GM23338 (cell line): ENCODE results near the gene ZFX. TPM values are rescaled to one million over a fixed set of nuclear protein-coding genes. Genes with fewer than 3 reads are reported as not detected.

Source experiments
- ATAC-seq: fragments of 200-7000 bp; cut with Tn5 transposase; 3 replicates; pipeline ENCODE4 v1.9.1; 2020
- DNase-seq: peaks from one replicate; pipeline ENCODE4 v3.0.0-alpha.2; 2015; ENCODE audit warnings: low spot score
- H2AFZ ChIP-seq: fragments of 200-600 bp; sonication (generic); 2 replicates; pipeline ENCODE4 v1.8.0; 2016; ENCODE audit warnings: antibody characterized with exemption, mild to moderate bottlenecking, moderate library complexity
- H3F3A ChIP-seq: fragments of 200-600 bp; sonication (generic); replicated peaks from 2 replicates; pipeline ENCODE4 v1.8.0; 2017; ENCODE audit warnings: antibody characterized with exemption, mixed run types, low read depth
- H3K27ac ChIP-seq: fragments of 200-600 bp; sonication (generic); 2 replicates; pipeline ENCODE4 v1.6.1; 2016; ENCODE audit warnings: low read depth
- H3K27me3 ChIP-seq: fragments of 200-600 bp; sonication (generic); 2 replicates; pipeline ENCODE4 v1.8.0; 2016; ENCODE audit warnings: mild to moderate bottlenecking, mixed run types, moderate library complexity; ENCODE audit not compliant: insufficient read depth
- H3K36me3 ChIP-seq: fragments of 200-600 bp; sonication (generic); 2 replicates; pipeline ENCODE4 v1.8.0; 2016; ENCODE audit warnings: mild to moderate bottlenecking; ENCODE audit not compliant: insufficient read depth
- H3K4me1 ChIP-seq: fragments of 200-600 bp; sonication (generic); 2 replicates; pipeline ENCODE4 v1.8.0; 2016; ENCODE audit warnings: mild to moderate bottlenecking, moderate library complexity; ENCODE audit not compliant: insufficient read depth
- H3K4me2 ChIP-seq: fragments of 200-600 bp; sonication (generic); 2 replicates; pipeline ENCODE4 v1.7.1; 2017; ENCODE audit warnings: mixed run types
- H3K4me3 ChIP-seq: fragments of 200-600 bp; sonication (generic); 2 replicates; pipeline ENCODE4 v1.6.1; 2016; ENCODE audit warnings: mixed run types
- H3K79me2 ChIP-seq: fragments of 200-600 bp; sonication (generic); replicated peaks from 2 replicates; pipeline ENCODE4 v1.8.0; 2017; ENCODE audit warnings: mild to moderate bottlenecking; ENCODE audit not compliant: insufficient read depth
- H3K9me2 ChIP-seq: fragments of 200-600 bp; sonication (generic); 2 replicates; pipeline ENCODE4 v1.8.0; 2017; ENCODE audit not compliant: insufficient read depth
- H4K20me1 ChIP-seq: fragments of 200-600 bp; sonication (generic); replicated peaks from 2 replicates; pipeline ENCODE4 v1.8.0; 2017; ENCODE audit warnings: mild to moderate bottlenecking; ENCODE audit not compliant: insufficient read depth
- H3K27ac Mint-ChIP-seq: 2 replicates; pipeline ENCODE4 v1.8.0; 2020; ENCODE audit warnings: inconsistent platforms, mild to moderate bottlenecking, moderate library complexity, mixed read lengths
- H3K27me3 Mint-ChIP-seq: 3 replicates; pipeline ENCODE4 v1.8.0; 2022; ENCODE audit warnings: low read depth, mild to moderate bottlenecking, moderate library complexity, mixed read lengths, inconsistent platforms; ENCODE audit not compliant: insufficient read depth, poor library complexity
- H3K36me3 Mint-ChIP-seq: 3 replicates; pipeline ENCODE4 v1.8.0; 2021; ENCODE audit warnings: low read depth, mild to moderate bottlenecking, inconsistent platforms, moderate library complexity, mixed read lengths
- H3K4me1 Mint-ChIP-seq: 3 replicates; pipeline ENCODE4 v1.8.0; 2020; ENCODE audit warnings: mild to moderate bottlenecking, inconsistent platforms, mixed read lengths
- H3K4me3 Mint-ChIP-seq: 3 replicates; pipeline ENCODE4 v1.8.0; 2021; ENCODE audit warnings: moderate library complexity, mild to moderate bottlenecking, inconsistent platforms, mixed read lengths
- H3K9me3 Mint-ChIP-seq: 3 replicates; pipeline ENCODE4 v1.8.0; 2020; ENCODE audit warnings: moderate library complexity, mild to moderate bottlenecking, inconsistent platforms, mixed read lengths
- CREB1 ChIP-seq: fragments of 250-450 bp; sonication (Bioruptor Pico); IDR thresholded peaks from 2 replicates; pipeline ENCODE4 v1.5.0; 2020; ENCODE audit warnings: low read depth, mild to moderate bottlenecking, moderate library complexity
- ETS1 ChIP-seq: IDR thresholded peaks from 2 replicates; pipeline ENCODE4 v1.6.1; 2016; ENCODE audit warnings: antibody characterized with exemption
- EZH2 ChIP-seq: fragments of 200-600 bp; sonication (generic); IDR thresholded peaks from one replicate; pipeline ENCODE4 v1.8.0; 2017; ENCODE audit warnings: antibody characterized with exemption, mild to moderate bottlenecking, low read depth; ENCODE audit not compliant: unreplicated experiment
- EZH2phosphoT487 ChIP-seq: fragments of 200-600 bp; sonication (generic); IDR thresholded peaks from one replicate; pipeline ENCODE4 v1.8.1; 2018; ENCODE audit warnings: antibody characterized with exemption; ENCODE audit not compliant: unreplicated experiment
- JUNB ChIP-seq: IDR thresholded peaks from one replicate; pipeline ENCODE4 v1.6.1; 2016; ENCODE audit warnings: antibody characterized with exemption; ENCODE audit not compliant: unreplicated experiment
- NANOG ChIP-seq: IDR thresholded peaks from 2 replicates; pipeline ENCODE4 v1.6.1; 2016; ENCODE audit warnings: antibody characterized with exemption, borderline replicate concordance
- POLR2AphosphoS5 ChIP-seq: IDR thresholded peaks from 2 replicates; pipeline ENCODE4 v1.6.1; 2016; ENCODE audit warnings: antibody characterized with exemption, low read depth
- ZNF114 ChIP-seq: fragments of 250-450 bp; sonication (Bioruptor Pico); IDR thresholded peaks from 2 replicates; pipeline ENCODE4 v1.5.0; 2020; ENCODE audit warnings: mild to moderate bottlenecking, moderate library complexity
- ZNF331 ChIP-seq: fragments of 250-450 bp; sonication (Bioruptor Pico); IDR thresholded peaks from 2 replicates; pipeline ENCODE4 v1.5.0; 2020; ENCODE audit warnings: low read depth, mild to moderate bottlenecking, moderate library complexity
- ZNF462 ChIP-seq: fragments of 250-450 bp; sonication (Bioruptor Pico); IDR thresholded peaks from 2 replicates; pipeline ENCODE4 v1.5.0; 2020; ENCODE audit warnings: mild to moderate bottlenecking, moderate library complexity
- polyA plus RNA-seq: library from polyadenylated mRNA; unstranded; fragments of >200 nt; fragmentation: Nextera tagmentation; extraction: Ambion mirVana; gene quantifications from 2 replicates; pipeline ENCODE4 v1.2.1, GENCODE V29; 2016
- total RNA-seq: library from RNA; depleted of rRNA; stranded (reverse); fragments of >200 nt; shearing (Covaris generic); gene quantifications from 2 replicates; pipeline ENCODE4 v1.2.3, GENCODE V29; 2014
- TF ChIP-seq, protein P1 (sequence below): IDR thresholded peaks from one replicate; pipeline ENCODE4 v1.6.1; 2018; ENCODE audit warnings: antibody characterized with exemption; ENCODE audit not compliant: unreplicated experiment
- TF ChIP-seq, protein P2 (sequence below), 2 experiments: fragments of 200-600 bp in 1 of 2; sonication (generic) in 1 of 2; conservative IDR thresholded peaks; 2 replicates each; pipeline versions ENCODE4 v1.5.1 to v1.6.1; 2016 to 2017; ENCODE audit warnings: antibody characterized with exemption in 2 of 2, low read depth in 2 of 2, mild to moderate bottlenecking in 2 of 2, moderate library complexity in 1 of 2

The ZFX gene
- total and polyA plus RNA-seq, 2 experiments from 2014 or later = 11.0 to 15.4 TPM

- no peaks in the 10 kb centered on the region for H4K20me1 ChIP-seq
- H3K9me2 ChIP-seq = no peaks in the 10 kb centered on the region
- peaks cover 2% of the 10 kb centered on the region for H3K27me3 Mint-ChIP-seq
- no peak overlapping the region for H3K27ac ChIP-seq
- H3K9me3 Mint-ChIP-seq = no peaks in the 10 kb centered on the region
- no peak overlapping the region for H2AFZ ChIP-seq
- H3K4me3 Mint-ChIP-seq = no peak overlapping the region
- no peaks in the 10 kb centered on the region for H3K79me2 ChIP-seq
- H3F3A ChIP-seq = no peaks in the 10 kb centered on the region
- H3K27ac Mint-ChIP-seq = no peak overlapping the region
- H3K4me1 ChIP-seq = 0 out of 2 replicates have a peak, but pooled peaks cover 3% of the 10 kb centered on the region
- DNase-seq (no peak), ATAC-seq (no peak)
- H3K4me2 ChIP-seq = no peak overlapping the region
- TF ChIP-seq JUNB (no peak), EZH2 (no peak), POLR2AphosphoS5 (no peak), ZNF462 (CRISPR knock-in tag) (no peak), NANOG (no peak), EZH2phosphoT487 (no peak), ZNF114 (CRISPR knock-in tag) (no peak), ZNF331 (CRISPR knock-in tag) (no peak), ETS1 (no peak), CREB1 (CRISPR knock-in tag) (no peak)
- TF ChIP-seq, protein P1, sequence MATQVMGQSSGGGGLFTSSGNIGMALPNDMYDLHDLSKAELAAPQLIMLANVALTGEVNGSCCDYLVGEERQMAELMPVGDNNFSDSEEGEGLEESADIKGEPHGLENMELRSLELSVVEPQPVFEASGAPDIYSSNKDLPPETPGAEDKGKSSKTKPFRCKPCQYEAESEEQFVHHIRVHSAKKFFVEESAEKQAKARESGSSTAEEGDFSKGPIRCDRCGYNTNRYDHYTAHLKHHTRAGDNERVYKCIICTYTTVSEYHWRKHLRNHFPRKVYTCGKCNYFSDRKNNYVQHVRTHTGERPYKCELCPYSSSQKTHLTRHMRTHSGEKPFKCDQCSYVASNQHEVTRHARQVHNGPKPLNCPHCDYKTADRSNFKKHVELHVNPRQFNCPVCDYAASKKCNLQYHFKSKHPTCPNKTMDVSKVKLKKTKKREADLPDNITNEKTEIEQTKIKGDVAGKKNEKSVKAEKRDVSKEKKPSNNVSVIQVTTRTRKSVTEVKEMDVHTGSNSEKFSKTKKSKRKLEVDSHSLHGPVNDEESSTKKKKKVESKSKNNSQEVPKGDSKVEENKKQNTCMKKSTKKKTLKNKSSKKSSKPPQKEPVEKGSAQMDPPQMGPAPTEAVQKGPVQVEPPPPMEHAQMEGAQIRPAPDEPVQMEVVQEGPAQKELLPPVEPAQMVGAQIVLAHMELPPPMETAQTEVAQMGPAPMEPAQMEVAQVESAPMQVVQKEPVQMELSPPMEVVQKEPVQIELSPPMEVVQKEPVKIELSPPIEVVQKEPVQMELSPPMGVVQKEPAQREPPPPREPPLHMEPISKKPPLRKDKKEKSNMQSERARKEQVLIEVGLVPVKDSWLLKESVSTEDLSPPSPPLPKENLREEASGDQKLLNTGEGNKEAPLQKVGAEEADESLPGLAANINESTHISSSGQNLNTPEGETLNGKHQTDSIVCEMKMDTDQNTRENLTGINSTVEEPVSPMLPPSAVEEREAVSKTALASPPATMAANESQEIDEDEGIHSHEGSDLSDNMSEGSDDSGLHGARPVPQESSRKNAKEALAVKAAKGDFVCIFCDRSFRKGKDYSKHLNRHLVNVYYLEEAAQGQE = no peak
- TF ChIP-seq, protein P2, sequence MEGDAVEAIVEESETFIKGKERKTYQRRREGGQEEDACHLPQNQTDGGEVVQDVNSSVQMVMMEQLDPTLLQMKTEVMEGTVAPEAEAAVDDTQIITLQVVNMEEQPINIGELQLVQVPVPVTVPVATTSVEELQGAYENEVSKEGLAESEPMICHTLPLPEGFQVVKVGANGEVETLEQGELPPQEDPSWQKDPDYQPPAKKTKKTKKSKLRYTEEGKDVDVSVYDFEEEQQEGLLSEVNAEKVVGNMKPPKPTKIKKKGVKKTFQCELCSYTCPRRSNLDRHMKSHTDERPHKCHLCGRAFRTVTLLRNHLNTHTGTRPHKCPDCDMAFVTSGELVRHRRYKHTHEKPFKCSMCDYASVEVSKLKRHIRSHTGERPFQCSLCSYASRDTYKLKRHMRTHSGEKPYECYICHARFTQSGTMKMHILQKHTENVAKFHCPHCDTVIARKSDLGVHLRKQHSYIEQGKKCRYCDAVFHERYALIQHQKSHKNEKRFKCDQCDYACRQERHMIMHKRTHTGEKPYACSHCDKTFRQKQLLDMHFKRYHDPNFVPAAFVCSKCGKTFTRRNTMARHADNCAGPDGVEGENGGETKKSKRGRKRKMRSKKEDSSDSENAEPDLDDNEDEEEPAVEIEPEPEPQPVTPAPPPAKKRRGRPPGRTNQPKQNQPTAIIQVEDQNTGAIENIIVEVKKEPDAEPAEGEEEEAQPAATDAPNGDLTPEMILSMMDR (conservative IDR thresholded peaks at IDR 0.05; ENCODE audit: low read depth in 2 of 2) = no peak
- H3K36me3 ChIP-seq = no peaks in the 10 kb centered on the region
- H3K27me3 ChIP-seq = no peaks in the 10 kb centered on the region
- no peaks in the 10 kb centered on the region; the same call in 2 of the 3 replicates for H3K4me1 Mint-ChIP-seq
- no peak overlapping the region for H3K4me3 ChIP-seq
- H3K36me3 Mint-ChIP-seq = no peaks in the 10 kb centered on the region
Measured at GRCh38 chrX:24137192-24137591, 12.3 kb upstream of the ZFX start.
